CD4-positive, alpha-beta T cell treated with Interferon gamma for 1 hour (primary cell): ENCODE data around the gene CENPQ.
"Not testable (repeated sequence)": the region's sequence is repeated elsewhere in the genome, so short reads cannot be mapped to it uniquely, and the experiment has no call there.

ENCODE experiments used
- DNase-seq: peaks from one replicate; pipeline ENCODE4 v3.0.0-alpha.2; 2020

The CENPQ gene, protein sequence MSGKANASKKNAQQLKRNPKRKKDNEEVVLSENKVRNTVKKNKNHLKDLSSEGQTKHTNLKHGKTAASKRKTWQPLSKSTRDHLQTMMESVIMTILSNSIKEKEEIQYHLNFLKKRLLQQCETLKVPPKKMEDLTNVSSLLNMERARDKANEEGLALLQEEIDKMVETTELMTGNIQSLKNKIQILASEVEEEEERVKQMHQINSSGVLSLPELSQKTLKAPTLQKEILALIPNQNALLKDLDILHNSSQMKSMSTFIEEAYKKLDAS

DNA sequence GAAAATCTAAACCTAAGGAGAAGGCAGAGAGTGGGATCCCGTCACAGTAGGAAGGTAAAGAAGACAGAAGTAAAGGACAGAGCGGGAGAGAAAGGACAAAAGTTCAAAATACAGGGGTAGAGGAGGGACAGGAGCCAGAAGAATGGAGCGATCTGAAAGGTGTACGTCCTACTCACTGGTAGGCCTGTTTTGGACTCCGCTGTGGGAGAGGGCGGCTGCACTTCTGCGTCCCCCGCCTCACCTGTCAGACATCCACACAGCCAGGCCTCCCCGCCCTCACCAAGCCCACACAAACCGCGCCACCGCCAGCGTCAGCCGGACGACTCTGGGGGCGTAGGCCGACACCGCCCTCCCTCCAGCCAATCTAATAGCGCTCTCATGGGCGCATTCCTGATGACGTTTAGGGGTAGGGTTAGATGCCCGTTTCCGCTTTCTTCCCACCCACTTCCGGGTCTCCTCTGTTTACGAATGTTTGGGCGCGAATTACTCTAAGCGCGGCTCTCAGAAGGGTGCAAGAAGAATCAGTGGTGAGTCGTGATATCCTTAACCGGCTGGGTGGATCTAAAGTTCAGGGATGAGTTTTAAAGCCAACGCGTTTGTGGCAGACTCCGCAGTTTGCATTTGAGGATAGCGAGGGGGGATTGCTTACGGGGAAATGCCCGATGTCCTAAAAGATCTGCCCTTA is at the start of gene CENPQ, which contains the start of gene MMUT:
TSS of gene CENPQ (plus strand) at position 444 of the 685 bp plus-strand sequence. CDS start 6,807 bp downstream, outside the sequence.
TSS of gene MMUT (minus strand) at position 327 of the 685 bp plus-strand sequence. CDS start 3,787 bp downstream, outside the sequence.
- DNase-seq = peak; percentile 90

DNA sequence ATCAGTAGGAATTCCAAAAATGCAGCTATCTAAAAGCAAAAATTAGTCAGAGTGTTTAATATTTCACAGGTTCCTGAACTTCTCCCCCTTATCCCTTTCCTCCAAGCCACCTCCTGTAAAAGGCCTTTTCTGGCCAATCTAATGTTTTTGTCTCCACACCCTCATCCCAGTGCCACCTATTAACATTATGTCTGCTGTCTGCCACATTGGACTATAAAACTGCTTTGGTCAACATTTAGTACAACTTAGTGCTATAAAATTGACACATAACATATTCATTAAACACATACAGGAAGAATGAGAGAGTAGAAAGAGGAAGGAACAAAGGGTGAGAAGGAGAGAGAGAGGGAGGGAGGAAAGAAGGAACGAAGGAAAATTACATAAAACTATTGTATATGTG is 47.8 kb upstream of the CENPQ start:
- DNase-seq = no peak

DNA sequence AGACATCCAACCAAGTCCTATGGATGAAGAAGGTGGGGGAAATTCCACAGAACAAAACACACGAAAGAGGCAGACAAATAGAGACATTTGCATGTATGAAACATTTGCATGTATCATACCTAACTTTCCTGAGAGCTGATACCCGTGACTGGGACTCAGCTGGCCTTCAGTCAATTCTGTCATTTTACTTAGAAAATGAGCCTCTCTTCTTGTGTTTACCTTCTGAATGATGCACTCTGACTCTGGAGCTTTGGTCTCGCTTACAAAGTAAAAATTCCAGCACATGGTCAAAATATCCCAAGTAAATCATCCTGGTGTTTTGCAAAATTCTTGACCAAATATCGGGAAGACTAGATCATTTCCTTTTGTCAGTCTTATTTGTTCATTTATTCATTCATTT is 47.0 kb upstream of the CENPQ start:
- DNase-seq = no peak

DNA sequence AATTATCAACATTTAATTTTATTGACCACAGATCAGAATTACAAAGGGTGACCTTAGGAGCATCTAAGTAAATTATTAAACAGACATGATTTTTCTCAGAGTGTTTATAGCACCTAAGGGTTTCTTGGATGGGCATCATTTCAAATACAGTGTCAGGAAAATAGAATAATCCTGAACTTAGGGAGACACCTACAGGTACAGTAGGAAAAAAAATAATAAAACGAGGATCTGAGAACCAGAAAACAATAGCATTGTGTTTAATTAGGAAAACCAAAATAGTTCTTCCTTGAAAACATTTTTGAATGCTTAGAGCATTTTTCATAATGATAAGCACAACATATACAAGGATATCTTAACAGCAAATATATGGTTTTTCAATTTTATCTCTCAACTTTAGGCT is 39.4 kb upstream of the CENPQ start:
- DNase-seq = no peak

DNA sequence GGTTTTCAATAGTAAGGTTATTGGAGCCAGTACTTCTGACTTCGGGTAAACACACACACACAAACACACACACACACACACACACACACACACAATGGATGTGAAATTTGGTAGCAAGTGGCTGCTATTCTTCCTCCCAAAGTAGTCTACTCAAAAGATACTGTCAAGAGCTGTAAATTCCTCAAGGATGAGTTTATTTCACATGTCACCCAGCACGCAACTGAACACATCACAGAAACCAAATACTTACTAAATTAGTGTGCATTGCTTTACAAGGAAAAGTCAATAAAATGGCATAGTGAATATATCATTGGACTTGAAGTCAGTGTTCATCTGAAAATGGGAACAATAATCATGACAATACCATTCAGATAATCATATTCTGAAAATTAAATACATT is 33.0 kb upstream of the CENPQ start:
- DNase-seq = no peak

DNA sequence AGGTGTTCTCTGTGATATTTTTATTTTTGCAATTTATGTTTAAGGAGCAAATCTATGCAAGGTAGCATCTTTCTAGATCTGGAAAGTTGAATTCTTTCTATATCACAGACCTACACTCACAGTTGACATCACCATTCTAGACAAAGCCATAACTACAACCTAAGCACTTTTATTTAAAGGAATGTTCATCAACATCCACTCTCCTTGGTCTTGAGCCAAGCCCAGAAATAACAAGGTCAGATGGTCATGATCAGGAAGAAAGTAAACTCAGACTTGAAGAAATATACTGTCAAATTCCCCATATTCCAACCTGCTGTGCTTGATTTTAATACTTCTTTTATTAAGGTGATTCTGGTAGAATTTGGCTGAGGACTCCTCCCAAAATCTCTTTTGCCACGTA is 32.3 kb upstream of the CENPQ start:
- DNase-seq = no peak

DNA sequence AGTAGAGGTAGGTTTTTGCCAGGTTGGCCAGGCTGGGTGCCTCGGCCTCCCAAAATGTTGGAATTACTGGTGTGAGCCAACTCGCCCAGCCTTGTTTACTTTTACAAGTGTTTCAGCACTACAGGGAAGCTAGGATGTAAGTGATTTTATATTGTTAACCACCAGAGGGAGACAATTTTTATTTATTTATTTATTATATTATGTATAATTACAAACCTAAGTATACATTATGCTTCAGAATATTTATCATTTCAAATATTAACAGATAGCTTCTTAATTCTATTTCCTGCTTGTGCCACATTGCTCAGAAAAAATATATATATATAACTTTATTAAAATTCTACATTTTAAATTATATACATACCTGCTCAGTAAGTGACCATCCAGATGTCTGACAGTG is 9.9 kb upstream of the CENPQ start:
- no peak for DNase-seq

DNA sequence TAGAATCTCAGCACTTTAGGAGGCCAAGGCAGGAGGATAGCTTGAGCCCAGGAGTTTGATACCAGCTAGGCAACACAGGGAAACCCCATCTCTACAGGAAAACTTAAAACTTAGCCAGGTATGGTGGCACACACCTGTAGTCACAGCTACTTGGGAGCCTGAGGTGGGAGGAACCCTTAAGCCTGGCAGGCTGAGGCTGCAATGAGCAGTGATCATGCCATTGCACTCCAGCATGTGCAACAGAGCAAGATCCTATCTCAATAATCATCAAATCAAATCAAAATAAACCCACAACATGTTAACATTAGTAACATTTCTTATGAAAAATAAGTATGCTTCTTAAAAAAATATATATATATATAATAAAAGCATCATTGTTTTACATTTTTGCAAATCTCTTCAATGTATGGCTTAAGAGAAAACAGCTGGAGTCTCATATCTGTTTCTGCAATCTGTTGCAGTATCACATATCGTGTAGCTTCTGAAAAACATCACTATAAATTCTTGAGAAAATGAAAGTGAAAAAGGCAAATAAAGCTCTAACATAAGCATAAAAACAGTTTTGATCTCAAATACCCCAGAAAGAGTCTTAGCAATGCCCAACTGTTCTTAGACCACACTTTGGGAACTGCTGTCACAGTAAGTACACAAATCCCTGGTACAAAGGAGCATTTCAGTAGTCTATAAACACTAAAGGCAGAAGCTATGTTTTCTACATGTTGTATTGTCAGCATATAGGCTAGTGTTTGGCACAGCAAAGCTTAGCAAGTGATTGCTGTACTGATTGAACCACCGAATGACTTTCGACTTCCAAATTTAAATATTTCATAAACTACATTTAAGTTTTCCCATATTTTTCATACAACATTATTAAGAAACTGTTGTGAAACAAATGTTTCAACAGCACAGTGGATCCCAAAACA is 8.1 kb upstream of the CENPQ start:
- no peak for DNase-seq

DNA sequence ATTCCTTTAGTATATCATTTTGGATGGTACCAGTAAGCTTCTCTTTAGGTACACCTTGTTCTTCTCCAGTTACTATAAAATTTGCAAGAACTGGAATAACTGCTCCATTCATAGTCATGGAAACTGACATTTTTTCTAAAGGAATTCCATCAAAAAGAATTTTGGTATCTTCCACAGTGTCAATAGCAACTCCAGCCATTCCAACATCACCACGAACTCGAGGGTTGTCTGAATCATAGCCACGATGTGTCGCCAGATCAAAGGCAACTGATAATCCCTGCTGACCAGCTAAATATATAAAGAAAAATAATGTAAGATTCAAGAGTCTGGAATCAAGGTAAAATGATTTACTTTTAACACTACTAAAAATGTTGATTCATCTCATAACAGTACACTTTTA is 5.4 kb upstream of the CENPQ start:
- no peak for DNase-seq

DNA sequence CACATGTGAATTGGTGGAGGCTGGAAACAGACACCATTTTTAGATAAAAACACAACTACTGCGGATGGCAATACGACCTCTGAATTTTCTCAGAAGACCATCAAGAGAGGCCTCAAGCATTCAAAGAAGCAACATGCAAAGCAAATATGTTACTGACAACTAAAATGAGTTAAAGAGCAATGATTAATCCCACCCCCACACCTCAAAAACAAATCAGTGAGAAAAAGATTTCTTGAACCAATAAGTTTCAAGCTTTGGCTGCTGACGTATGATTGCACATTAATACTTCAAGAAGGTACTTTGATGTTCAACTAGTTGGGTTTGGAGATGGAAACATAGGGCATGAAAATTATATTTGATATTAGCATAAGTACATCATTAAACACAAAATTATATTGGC is 1.1 kb upstream of the CENPQ start:
- no peak for DNase-seq

DNA sequence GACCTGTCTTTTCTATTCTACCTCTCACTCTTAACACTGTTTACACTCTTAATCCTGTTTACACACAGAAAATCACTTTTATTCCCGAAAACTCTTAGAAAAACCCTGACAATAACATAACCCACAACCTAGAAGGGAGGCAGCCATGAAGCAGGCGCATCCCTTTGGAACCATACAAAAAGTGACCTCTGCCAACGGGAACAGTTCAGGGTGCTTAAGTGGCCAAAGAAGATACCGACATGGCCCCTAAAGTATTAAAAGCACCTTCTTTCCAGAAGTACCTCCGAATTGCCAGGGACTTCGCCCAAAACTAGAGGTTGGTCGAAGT is 607 bp upstream of the CENPQ start:
- no peak for DNase-seq

DNA sequence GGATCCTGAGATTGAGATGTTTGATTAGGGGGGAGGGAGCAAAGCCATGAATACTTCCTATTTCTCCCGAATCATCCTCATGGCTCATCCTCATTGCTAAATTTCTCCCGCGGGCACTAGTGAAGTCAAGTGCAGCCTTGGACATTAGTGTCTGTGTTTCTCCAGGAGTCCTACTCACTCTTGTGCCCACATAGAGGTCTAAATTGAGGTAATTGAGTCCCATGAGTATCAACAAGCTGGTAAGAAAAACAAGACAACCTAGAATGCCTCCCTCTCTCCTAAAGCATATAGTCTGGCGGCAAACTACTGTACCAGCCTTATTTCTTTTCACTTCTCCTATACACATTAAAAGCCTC is 420 bp downstream of the CENPQ start:
- DNase-seq = no peak

DNA sequence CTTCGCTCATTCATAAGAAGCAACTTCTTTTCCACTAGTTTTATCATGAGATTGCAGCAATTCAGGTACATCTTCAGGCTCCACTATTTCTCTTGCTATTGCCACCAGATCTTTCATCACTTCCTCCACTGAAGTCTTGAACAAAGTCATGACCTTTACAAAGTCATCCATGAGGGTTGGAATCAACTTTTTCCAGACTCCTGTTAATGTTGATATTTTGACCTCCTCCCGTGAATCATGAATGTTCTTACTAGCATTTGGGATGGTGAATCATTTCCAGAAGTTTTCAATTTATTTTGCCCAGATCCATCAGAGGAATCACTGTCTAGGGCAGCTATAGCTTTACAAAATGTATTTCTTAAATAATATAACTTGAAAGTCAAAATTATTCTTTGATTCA is 1.5 kb downstream of the CENPQ start:
- DNase-seq = no peak

DNA sequence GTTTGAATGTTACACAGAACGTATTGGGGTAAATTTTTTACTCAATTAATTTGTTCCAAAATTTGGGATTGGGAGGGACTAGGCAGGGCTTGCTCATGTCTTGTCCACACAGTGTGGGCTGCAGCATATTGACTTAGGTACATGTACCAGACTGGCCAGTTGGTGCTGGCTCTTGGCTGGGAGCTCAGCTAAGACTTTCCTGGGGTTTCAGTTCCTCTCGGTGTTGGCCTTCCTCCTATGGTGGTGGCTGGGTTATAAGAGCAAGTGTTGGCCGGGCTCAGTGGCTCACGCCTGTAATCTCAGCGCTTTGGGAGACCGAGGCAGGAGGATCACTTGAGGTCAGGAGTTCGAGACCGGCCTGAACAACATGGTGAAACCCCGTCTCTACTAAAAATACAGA is 4.9 kb downstream of the CENPQ start:
- no peak for DNase-seq

DNA sequence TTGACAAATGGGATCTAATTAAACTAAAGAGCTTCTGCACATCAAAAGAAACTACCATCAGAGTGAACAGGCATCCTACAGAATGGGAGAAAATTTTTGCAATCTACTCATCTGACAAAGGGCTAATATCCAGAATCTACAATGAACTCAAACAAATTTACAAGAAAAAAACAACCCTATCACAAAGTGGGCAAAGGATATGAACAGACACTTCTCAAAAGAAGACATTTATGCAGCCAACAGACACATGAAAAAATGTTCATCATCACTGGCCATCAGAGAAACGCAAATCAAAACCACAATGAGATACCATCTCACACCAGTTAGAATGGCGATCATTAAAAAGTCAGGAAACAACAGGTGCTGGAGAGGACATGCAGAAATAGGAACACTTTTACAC is 13.4 kb downstream of the CENPQ start:
- not testable (repeated sequence) for DNase-seq

DNA sequence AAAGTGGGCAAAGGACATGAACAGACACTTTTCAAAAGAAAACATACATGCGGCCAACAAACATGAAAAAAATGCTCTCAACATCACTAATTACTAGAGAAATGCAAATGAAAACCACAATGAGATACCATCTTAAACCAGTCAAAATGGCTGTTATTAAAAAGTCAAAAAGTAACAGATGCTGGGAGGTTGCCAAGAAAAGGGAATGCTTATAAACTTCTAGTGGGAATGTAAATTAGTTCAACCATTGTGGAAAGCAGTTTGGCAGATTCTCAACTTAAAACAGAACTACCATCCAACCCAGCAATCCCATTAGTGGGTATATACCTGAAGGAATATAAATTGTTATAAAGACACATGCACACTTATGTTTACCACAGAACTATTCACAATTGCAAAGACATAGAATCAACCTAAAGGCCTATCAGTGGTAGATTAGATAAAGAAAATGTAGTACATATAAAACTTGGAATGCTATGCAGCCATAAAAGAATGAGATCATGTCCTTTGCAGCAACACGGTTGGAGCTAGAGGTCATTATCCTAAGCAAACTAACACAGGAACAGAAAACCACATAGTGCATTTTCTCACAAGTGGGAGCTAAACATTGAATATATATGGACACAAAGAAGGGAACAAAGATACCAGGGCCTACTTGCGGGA is 16.3 kb downstream of the CENPQ start:
- no peak for DNase-seq

DNA sequence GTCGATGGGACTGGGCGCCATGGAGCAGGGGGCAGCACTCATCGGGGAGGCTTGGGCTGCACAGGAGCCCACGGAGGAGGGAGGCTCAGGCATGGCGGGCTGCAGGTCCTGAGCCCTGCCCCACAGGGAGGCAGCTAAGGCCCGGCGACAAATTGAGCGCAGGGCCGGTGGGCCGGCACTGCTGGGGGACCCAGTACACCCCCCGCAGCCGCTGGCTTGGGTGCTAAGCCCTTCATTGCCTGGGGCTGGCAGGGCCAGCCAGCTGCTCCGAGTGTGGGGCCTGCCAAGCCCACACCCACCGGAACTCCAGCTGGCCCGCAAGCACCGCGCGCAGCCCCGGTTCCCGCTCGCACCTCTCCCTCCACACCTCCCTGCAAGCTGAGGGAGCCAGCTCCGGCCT is 18.7 kb downstream of the CENPQ start:
- not testable (repeated sequence) for DNase-seq

DNA sequence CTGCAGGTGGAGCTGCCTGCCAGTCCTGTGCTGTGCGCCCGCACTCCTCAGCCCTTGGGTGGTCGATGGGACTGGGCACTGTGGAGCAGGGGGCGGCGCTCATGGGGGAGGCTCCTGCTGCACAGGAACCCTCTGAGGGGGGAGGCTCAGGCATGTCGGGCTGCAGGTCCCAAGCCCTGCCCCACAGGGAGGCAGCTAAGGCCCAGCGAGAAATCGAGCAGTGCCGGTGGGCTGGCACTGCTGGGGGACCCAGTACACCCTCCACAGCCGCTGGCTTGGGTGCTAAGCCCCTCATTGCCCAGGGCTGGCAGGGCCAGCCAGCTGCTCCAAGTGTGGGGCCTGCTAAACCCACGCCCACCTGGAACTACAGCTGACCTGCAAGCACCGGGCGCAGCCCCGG is 20.2 kb downstream of the CENPQ start:
- not testable (repeated sequence) for DNase-seq

DNA sequence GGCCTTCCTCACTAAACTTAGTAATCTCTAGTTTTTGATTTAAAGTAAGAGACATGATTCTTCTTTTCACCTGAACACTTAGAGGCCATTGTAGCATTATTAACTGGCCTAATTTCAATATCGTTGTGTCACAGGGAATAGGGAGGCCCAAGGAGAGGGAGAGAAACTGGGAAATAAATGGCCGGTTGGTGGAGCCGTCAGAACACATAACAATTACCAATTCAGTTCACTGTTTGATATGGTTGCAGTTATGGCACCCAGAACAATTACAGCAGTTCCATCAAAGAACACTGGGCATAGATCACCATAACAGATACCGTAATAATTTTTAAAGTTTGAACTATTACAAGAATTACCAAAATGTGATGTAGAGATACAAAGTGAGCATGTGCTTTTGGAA is 27.5 kb downstream of the CENPQ start:
- DNase-seq = no peak

DNA sequence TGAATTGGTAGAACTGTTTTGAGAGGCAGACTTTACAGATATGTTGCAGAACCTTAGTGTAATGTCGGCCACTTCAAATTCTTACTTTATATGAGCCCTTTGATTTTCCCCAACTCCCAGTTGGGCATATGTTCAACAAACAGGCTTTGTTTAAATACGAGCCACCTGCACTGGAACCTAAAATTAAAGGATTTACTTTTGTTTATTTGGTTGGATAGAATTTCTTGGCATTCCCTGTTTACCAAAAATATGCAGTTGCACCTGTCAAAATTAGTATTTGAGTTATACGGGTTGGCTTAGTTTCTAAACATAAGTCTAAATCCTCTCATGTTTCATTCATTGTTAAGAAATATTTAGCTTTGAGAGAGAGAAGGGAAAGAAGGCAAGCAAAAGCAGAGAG is 34.1 kb downstream of the CENPQ start:
- no peak for DNase-seq

DNA sequence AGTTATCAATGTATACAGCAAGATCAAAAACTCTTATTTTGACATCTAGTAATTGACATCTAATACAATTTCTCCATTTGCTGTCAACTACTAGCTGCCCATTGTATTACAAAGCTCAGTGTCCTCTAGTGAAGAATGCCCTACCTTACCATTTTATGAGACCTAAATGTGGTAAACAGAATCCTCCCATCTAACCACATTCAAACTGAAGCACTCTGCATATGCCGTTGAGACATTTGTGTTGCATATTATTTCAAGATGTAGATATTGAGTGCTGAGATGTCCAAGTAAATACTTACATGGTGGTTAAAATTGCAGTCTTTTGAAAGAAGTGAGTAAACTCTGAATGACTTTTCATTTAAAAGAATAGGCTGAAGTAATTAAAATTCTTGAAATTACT is 36.0 kb downstream of the CENPQ start:
- DNase-seq = no peak

DNA sequence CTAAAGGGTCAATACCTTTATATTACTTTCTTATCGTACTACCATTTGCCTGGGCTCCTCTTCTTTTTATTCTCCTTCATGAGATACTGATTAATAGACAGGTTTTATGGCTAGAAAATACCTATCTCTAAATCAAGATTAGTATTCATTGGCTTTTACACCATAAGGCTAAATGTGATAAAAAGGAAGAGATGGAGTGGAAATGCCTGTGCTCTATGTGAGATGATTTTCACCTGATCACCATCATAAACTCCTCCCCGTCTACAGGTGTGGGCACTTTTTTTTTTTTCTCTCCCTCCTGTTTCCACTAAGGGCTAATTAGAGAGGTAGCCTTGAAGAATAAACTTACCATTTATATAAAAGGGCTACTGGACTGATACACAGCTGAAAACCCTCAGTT is 36.5 kb downstream of the CENPQ start, which contains the start of gene GLYATL3:
TSS of gene GLYATL3 (plus strand) at position 301 of the 400 bp plus-strand sequence. CDS start 12,068 bp downstream, outside the sequence.
- DNase-seq = no peak

DNA sequence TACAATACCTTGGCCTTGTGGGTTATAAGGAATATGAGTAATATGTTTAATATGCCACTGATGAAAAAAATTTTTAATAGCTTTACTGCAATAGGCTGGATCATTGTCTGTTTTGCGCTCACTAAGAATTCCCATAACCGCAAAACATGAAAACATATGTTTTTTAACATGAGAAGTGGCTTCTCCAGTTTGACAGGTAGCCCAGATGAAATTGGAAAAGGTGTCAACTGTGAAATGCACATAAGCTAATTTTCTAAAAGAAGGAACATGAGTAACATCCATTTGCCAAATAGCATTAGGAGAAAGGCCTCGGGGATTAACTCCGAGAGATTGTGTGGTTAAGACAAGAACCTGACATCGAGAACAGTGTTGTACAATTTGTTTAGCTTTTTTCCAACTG is 41.5 kb downstream of the CENPQ start:
- DNase-seq = no peak
